Left ventricle myocardium inferior (tissue), 1 donor: ENCODE measurements around the gene KRT9. TPM values are rescaled to one million over a fixed set of nuclear protein-coding genes. Genes with fewer than 3 reads are reported as not detected.

Experiments used
- DNase-seq: peaks from one replicate; pipeline ENCODE4 v3.0.0-alpha.2; 2020
- H3K27ac ChIP-seq: fragments of 200-600 bp; replicated peaks from 2 replicates; pipeline ENCODE4 v1.8.0; 2021
- H3K27me3 ChIP-seq: fragments of 200-600 bp; 2 replicates; pipeline ENCODE4 v1.8.0; 2021; ENCODE audit warnings: low read depth
- H3K36me3 ChIP-seq: fragments of 200-600 bp; 2 replicates; pipeline ENCODE4 v1.8.0; 2021
- H3K4me1 ChIP-seq: fragments of 200-600 bp; 2 replicates; pipeline ENCODE4 v1.8.0; 2021
- H3K4me3 ChIP-seq: fragments of 200-600 bp; 2 replicates; pipeline ENCODE4 v1.8.0; 2021; ENCODE audit warnings: mild to moderate bottlenecking, moderate library complexity
- H3K9me3 ChIP-seq: fragments of 200-600 bp; replicated peaks from 2 replicates; pipeline ENCODE4 v1.8.0; 2021
- intact Hi-C: fragments of 100-400 bp; cut with micrococcal nuclease; formaldehyde crosslinking; loops from one replicate; pipeline ENCODE4 v1.11.0; 2022
- total RNA-seq: library from RNA; stranded (reverse); fragmentation: NEBNext Ultra II Directional; extraction: Animal tissue kit (Norgen Biotek cat#: 25700); gene quantifications from one replicate; pipeline ENCODE4 v1.2.1, GENCODE V29; 2021
- TF ChIP-seq, protein P1 (sequence below): fragments of 200-600 bp; IDR thresholded peaks from 2 replicates; pipeline ENCODE4 v1.8.0; 2021; ENCODE audit warnings: antibody characterized with exemption, mild to moderate bottlenecking, borderline replicate concordance
- donor health status: DM: no; HTN: yes; CAD: no; lungs with severe emphysema.

KRT9 gene
- total RNA-seq, 1 donor from 2014 or later, result not detected

DNA sequence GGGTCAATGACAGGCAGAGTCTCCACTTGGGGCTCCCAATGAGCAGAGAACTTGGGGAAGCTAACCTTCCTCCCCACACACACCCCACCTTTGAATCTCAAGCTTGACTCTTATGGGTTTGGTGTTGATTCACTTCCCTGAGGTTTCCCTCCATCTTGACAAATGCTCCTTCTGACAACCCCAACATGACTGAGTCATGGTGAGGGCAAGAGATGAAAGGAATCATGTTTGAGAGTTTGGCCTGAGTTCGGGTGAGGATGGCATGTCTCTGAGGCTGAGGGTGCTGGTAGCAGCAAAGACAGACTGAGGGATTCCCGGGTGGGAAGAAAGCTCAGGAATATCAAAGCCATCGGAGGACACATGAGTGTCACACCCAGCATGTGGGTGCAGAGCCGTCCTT, 18.7 kb downstream of the KRT9 start:
- Histone ChIP-seq H3K9me3 (no peaks in the 10 kb centered on the region), H3K27ac (no peak overlapping the region), H3K4me3 (no peak overlapping the region), H3K4me1 (peaks cover 10% of the 10 kb centered on the region), H3K36me3 (no peaks in the 10 kb centered on the region), H3K27me3 (peaks cover 83% of the 10 kb centered on the region)
- DNase-seq, result no peak
- TF ChIP-seq, protein P1, sequence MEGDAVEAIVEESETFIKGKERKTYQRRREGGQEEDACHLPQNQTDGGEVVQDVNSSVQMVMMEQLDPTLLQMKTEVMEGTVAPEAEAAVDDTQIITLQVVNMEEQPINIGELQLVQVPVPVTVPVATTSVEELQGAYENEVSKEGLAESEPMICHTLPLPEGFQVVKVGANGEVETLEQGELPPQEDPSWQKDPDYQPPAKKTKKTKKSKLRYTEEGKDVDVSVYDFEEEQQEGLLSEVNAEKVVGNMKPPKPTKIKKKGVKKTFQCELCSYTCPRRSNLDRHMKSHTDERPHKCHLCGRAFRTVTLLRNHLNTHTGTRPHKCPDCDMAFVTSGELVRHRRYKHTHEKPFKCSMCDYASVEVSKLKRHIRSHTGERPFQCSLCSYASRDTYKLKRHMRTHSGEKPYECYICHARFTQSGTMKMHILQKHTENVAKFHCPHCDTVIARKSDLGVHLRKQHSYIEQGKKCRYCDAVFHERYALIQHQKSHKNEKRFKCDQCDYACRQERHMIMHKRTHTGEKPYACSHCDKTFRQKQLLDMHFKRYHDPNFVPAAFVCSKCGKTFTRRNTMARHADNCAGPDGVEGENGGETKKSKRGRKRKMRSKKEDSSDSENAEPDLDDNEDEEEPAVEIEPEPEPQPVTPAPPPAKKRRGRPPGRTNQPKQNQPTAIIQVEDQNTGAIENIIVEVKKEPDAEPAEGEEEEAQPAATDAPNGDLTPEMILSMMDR, result no peak
- intact Hi-C loops, result no loop called here

DNA sequence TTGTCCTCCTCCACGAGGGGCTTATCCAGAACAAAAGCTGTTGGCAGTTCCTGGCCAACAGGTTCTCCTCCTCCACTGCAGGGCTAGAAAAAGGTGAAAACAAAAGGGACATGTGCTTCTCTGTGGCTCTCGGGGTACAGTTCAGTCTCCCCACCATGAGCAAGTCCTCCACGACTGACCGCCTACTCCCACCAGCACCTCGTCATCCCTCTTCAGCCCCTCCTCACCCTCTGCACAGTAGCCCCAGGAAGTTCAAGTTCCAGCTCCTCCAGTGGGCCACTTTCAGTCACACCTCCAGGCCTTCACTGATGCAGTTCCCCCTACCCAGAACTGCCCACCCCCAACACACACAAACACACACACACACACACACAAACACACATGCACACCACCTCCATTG, 19.4 kb downstream of the KRT9 start:
- DNase-seq, result no peak
- Histone ChIP-seq H3K27me3 (peaks cover 83% of the 10 kb centered on the region), H3K9me3 (no peaks in the 10 kb centered on the region), H3K4me3 (no peak overlapping the region), H3K27ac (no peak overlapping the region), H3K36me3 (no peaks in the 10 kb centered on the region), H3K4me1 (peaks cover 17% of the 10 kb centered on the region)
- intact Hi-C loops, result no loop called here
- TF ChIP-seq, protein P1, result no peak

DNA sequence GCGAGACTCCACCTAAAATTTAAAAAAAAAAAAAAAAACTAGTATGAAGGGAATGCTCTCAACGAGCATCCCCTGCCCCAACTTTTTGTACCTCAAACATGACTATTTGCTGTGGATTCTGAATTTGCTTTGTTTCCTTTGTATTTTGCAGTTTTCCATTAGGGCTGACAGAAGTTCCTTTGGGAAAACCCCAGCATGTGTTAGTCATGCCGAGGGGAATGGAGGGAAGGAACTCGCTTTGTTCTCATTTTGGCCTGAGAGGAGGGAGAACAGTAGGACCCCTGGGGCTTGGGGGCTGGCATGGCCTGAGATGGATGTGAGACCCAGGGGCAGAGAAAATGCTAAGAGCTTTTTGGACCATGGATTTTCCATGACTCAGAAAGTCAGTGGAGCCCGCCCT, 20.5 kb downstream of the KRT9 start:
- H3K4me1 ChIP-seq, result peaks cover 17% of the 10 kb centered on the region
- intact Hi-C loops, result no loop called here
- DNase-seq, result no peak
- peaks cover 83% of the 10 kb centered on the region for H3K27me3 ChIP-seq
- no peak overlapping the region for H3K4me3 ChIP-seq
- peaks cover 5% of the 10 kb centered on the region for H3K9me3 ChIP-seq
- no peak overlapping the region for H3K27ac ChIP-seq
- TF ChIP-seq, protein P1, result no peak
- no peaks in the 10 kb centered on the region for H3K36me3 ChIP-seq

DNA sequence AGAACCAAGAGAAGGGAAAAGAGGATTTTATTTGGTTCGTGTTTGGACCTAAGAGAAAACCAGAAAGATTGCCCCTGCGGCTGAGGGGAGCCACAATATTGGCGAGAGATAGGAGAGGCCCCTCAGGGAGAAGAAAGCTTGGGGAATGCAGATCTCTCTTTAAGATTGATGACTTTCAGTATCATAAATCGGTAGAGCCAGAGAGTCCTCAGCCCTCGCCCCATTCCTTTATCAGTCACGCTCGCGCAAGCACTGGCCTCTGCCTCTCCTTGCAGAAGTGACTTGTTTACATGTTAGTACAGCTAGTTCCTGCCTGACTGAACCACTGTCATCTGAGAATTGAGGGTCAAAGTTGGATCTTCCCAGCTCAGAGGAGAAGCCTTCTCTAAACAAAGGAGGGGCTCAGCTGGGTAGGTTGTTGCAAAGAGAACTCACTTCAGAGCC, 22.2 kb downstream of the KRT9 start:
- Histone ChIP-seq H3K4me3 (no peak overlapping the region), H3K36me3 (no peaks in the 10 kb centered on the region), H3K9me3 (peaks cover 6% of the 10 kb centered on the region), H3K4me1 (peaks cover 17% of the 10 kb centered on the region), H3K27me3 (peaks cover 81% of the 10 kb centered on the region), H3K27ac (no peak overlapping the region)
- TF ChIP-seq, protein P1, result no peak
- intact Hi-C loops, result no loop called here
- DNase-seq, result no peak

DNA sequence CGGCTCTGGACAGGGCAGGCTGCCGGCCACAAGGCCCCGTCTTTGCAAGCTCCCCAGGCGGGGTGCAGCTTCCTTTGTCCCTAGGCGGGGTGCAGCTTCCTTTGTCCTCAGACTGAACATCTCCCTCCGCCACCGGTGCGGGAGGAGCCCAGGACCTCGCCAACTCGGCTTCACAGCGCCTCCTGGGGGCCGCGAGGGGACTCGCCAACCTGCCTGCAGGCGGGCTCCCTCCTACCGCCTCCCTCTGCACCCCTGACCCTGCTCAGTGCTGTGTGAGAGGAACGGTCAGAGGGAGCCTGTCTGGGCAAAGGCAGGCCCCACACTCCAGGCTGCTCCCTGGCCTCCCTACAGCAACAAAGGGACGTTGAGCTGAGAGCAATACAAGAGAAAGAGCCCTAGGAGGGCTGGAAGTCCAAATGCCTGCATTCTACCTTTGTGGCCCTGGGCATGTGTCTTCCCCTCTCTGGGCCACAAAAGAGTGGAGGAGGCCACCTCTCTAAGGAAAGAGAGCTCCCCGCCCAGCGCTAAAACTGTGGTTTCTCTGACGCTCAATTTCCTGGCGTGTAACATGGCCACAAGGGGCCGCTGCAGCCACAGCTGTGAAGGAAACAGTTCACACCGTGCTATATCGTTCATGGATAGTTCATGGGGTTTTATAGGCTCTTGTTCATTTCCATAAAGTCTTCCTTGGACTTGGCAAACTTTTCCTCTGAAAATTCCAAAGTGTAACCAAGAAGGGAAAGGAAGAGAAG, 22.8 kb downstream of the KRT9 start:
- Histone ChIP-seq H3K36me3 (no peaks in the 10 kb centered on the region), H3K27ac (peak overlapping the region; percentile 34), H3K9me3 (peaks cover 6% of the 10 kb centered on the region), H3K27me3 (peaks cover 82% of the 10 kb centered on the region), H3K4me3 (peak overlapping the region; percentile 48), H3K4me1 (peaks cover 17% of the 10 kb centered on the region)
- intact Hi-C loops, result no loop called here
- TF ChIP-seq, protein P1, result peak; percentile 87
- peak; percentile 73 for DNase-seq
